22Rv1 (cell line): ENCODE data around the gene PYGO2.

Experiments
- ZFX ChIP-seq: fragments of 450-650 bp; IDR thresholded peaks from 2 replicates; pipeline ENCODE4 v1.6.1; 2017; ENCODE audit warnings: antibody characterized with exemption, borderline replicate concordance
- TF ChIP-seq, protein P1 (sequence below): fragments of 450-650 bp; IDR thresholded peaks from 2 replicates; pipeline ENCODE4 v1.5.1; 2017; ENCODE audit warnings: mild to moderate bottlenecking

DNA sequence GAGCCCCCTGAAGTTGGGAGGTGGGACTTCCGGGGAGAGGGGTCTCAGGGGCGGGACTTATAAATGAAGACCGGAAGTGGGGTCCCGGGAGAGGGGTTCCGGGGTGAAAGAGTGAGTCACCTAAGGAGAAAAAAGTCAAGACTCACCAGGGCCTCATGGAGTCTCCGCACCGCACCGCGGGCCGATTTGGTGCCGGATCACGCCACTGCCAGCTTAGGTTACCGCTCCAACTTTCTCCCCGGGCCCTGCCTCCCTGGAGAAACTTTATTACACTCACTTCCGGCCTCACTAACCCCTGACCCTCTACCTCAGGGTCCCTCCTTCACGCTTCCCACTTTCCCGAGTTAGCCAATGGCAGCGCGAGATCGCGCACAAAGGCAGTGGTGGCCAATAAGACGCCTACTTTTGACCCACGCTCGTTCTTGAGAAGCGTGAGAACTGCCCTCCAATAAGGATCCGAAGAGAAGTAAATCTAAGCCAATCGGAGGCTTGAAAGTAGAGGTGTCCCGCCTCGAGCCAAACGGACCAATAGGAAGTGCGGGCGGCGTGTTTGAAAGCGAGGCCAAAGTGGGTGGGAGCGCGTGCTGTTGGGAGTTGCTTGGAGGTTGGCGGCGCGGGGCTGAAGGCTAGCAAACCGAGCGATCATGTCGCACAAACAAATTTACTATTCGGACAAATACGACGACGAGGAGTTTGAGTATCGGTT is 12.7 kb upstream of the PYGO2 start, which contains the start of gene CKS1B:
- TF ChIP-seq, protein P1, sequence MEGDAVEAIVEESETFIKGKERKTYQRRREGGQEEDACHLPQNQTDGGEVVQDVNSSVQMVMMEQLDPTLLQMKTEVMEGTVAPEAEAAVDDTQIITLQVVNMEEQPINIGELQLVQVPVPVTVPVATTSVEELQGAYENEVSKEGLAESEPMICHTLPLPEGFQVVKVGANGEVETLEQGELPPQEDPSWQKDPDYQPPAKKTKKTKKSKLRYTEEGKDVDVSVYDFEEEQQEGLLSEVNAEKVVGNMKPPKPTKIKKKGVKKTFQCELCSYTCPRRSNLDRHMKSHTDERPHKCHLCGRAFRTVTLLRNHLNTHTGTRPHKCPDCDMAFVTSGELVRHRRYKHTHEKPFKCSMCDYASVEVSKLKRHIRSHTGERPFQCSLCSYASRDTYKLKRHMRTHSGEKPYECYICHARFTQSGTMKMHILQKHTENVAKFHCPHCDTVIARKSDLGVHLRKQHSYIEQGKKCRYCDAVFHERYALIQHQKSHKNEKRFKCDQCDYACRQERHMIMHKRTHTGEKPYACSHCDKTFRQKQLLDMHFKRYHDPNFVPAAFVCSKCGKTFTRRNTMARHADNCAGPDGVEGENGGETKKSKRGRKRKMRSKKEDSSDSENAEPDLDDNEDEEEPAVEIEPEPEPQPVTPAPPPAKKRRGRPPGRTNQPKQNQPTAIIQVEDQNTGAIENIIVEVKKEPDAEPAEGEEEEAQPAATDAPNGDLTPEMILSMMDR, result no peak
- TF ChIP-seq ZFX, result no peak
